SK-N-SH treated with all-trans-retinoic acid at 6 μM for 48 hours (cell line): ENCODE results near the gene SFTPA2.
"Not testable (repeated sequence)": the region's sequence is repeated elsewhere in the genome, so short reads cannot be mapped to it uniquely, and the experiment has no call there.

Experiments used
- ATAC-seq: fragments of 200-7000 bp; cut with Tn5 transposase; 3 replicates; pipeline ENCODE4 v1.9.1; 2020; ENCODE audit warnings: mild to moderate bottlenecking, moderate library complexity
- CSRNP3 ChIP-seq: fragments of 250-450 bp; sonication (Bioruptor Pico); IDR thresholded peaks from 2 replicates; pipeline ENCODE4 v1.5.1; 2021; ENCODE audit warnings: mild to moderate bottlenecking, moderate library complexity
- TOX ChIP-seq: fragments of 250-450 bp; sonication (Bioruptor Pico); IDR thresholded peaks from 2 replicates; pipeline ENCODE4 v1.8.0; 2021; ENCODE audit warnings: mild to moderate bottlenecking, moderate library complexity, borderline replicate concordance
- ZFP3 ChIP-seq: fragments of 250-450 bp; sonication (Bioruptor Pico); IDR thresholded peaks from 2 replicates; pipeline ENCODE4 v1.5.0; 2020; ENCODE audit warnings: mild to moderate bottlenecking, moderate library complexity

The SFTPA2 gene

GRCh38 chr10:79509306-79509933 lies 50.8 kb downstream of the SFTPA2 start:
- ATAC-seq: peak; percentile 93

DNA sequence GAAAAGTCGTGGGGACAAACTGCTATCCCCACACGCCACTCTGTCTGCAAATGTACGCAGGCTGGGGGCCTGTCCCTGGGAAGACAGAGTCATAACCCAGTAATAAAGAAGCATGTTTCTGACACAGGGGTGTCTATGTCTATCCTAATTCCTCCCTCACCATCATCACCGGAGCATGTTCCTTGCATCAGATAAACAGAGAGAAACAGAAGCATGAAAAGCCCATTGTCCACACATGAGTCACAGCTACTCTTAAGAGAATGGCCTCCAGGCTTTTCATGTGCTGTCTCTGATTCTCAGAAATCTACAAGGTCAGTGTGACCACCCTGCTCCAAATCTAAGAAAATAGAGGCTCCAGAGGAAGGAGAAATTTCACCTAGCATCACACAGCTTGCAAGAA lies 52.0 kb downstream of the SFTPA2 start:
- ATAC-seq: not testable (repeated sequence)

GRCh38 chr10:79507440-79508167 lies 52.6 kb downstream of the SFTPA2 start:
- no peak for TF ChIP-seq CSRNP3
- TF ChIP-seq ZFP3 (CRISPR knock-in tag): no peak
- no peak for TF ChIP-seq TOX (CRISPR knock-in tag)
- no peak for ATAC-seq
